ENCODE measurements around the gene ZNF280D. TPM values are rescaled to one million over a fixed set of nuclear protein-coding genes. Genes with fewer than 3 reads are reported as not detected.

Gene ZNF280D
- total and polyA plus RNA-seq, 2 of the 8 experiments (the other 6 are each of a cell fraction or from before 2014, with no cell fraction given), result 7.4 to 27.5 TPM

DNA sequence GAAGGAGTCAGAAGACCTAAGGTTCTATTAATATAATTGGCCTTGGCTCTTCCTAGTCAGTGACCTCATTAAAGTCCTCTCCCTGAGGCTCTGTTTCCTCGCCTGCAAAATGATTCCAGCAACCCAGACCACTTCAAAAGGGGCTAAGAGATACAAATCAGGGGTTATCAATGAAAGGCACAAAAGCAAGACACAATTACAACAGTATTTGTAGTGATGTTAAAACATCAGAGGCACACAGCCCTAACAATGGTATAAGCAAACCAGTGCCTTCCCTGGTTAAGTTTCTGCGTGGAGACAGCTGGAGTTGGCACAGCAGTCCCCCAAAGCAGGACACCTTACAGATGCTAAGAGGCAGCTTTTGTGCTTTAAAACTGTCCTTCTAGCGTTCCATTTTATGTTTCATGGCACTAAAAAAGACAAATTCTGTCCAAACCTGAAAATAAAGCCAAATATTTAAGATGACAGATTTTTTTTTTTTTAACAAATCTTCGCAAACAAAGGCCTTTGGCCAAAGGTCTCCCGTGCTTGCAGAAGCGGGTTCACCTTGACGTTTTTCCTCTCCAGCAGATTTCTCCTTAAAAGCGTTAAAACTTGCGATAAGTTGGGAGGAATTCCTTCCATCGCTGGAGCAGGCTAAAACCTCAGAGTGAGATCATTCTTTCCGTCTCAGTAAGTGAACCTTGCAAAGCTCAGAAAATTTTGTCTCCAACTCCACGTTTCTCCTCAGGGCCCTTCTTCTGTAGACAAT lies 999 bp downstream of the ZNF280D start (continued):
- TF ChIP-seq, protein P1, sequence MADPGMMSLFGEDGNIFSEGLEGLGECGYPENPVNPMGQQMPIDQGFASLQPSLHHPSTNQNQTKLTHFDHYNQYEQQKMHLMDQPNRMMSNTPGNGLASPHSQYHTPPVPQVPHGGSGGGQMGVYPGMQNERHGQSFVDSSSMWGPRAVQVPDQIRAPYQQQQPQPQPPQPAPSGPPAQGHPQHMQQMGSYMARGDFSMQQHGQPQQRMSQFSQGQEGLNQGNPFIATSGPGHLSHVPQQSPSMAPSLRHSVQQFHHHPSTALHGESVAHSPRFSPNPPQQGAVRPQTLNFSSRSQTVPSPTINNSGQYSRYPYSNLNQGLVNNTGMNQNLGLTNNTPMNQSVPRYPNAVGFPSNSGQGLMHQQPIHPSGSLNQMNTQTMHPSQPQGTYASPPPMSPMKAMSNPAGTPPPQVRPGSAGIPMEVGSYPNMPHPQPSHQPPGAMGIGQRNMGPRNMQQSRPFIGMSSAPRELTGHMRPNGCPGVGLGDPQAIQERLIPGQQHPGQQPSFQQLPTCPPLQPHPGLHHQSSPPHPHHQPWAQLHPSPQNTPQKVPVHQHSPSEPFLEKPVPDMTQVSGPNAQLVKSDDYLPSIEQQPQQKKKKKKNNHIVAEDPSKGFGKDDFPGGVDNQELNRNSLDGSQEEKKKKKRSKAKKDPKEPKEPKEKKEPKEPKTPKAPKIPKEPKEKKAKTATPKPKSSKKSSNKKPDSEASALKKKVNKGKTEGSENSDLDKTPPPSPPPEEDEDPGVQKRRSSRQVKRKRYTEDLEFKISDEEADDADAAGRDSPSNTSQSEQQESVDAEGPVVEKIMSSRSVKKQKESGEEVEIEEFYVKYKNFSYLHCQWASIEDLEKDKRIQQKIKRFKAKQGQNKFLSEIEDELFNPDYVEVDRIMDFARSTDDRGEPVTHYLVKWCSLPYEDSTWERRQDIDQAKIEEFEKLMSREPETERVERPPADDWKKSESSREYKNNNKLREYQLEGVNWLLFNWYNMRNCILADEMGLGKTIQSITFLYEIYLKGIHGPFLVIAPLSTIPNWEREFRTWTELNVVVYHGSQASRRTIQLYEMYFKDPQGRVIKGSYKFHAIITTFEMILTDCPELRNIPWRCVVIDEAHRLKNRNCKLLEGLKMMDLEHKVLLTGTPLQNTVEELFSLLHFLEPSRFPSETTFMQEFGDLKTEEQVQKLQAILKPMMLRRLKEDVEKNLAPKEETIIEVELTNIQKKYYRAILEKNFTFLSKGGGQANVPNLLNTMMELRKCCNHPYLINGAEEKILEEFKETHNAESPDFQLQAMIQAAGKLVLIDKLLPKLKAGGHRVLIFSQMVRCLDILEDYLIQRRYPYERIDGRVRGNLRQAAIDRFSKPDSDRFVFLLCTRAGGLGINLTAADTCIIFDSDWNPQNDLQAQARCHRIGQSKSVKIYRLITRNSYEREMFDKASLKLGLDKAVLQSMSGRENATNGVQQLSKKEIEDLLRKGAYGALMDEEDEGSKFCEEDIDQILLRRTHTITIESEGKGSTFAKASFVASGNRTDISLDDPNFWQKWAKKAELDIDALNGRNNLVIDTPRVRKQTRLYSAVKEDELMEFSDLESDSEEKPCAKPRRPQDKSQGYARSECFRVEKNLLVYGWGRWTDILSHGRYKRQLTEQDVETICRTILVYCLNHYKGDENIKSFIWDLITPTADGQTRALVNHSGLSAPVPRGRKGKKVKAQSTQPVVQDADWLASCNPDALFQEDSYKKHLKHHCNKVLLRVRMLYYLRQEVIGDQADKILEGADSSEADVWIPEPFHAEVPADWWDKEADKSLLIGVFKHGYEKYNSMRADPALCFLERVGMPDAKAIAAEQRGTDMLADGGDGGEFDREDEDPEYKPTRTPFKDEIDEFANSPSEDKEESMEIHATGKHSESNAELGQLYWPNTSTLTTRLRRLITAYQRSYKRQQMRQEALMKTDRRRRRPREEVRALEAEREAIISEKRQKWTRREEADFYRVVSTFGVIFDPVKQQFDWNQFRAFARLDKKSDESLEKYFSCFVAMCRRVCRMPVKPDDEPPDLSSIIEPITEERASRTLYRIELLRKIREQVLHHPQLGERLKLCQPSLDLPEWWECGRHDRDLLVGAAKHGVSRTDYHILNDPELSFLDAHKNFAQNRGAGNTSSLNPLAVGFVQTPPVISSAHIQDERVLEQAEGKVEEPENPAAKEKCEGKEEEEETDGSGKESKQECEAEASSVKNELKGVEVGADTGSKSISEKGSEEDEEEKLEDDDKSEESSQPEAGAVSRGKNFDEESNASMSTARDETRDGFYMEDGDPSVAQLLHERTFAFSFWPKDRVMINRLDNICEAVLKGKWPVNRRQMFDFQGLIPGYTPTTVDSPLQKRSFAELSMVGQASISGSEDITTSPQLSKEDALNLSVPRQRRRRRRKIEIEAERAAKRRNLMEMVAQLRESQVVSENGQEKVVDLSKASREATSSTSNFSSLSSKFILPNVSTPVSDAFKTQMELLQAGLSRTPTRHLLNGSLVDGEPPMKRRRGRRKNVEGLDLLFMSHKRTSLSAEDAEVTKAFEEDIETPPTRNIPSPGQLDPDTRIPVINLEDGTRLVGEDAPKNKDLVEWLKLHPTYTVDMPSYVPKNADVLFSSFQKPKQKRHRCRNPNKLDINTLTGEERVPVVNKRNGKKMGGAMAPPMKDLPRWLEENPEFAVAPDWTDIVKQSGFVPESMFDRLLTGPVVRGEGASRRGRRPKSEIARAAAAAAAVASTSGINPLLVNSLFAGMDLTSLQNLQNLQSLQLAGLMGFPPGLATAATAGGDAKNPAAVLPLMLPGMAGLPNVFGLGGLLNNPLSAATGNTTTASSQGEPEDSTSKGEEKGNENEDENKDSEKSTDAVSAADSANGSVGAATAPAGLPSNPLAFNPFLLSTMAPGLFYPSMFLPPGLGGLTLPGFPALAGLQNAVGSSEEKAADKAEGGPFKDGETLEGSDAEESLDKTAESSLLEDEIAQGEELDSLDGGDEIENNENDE (IDR thresholded peaks at IDR 0.05; ENCODE audit: insufficient replicate concordance, low read length), result no peak
- TF ChIP-seq RNF2 (IDR thresholded peaks at IDR 0.05; ENCODE audit: borderline replicate concordance, low read depth, low read length, missing control alignments, poor library complexity, severe bottlenecking), result no peak

Data from H1 (cell line).